ENCODE measurements around the gene ERGIC1.

The ERGIC1 gene

GRCh38 chr5:172990776-172991175 is 156.7 kb downstream of the ERGIC1 start:
- Histone ChIP-seq H3K9ac (no peak overlapping the region), H3K79me2 (peaks cover 54% of the 10 kb centered on the region), H3K9me3 (ENCODE audit: control insufficient read depth, low read length) (no peaks in the 10 kb centered on the region), H3K27me3 (ENCODE audit: control insufficient read depth, insufficient read depth, low read length) (no peaks in the 10 kb centered on the region), H3K4me2 (ENCODE audit: low read length) (no peak overlapping the region), H3K4me3 (ENCODE audit: low read depth, low read length) (no peak overlapping the region), H2AFZ (no peak overlapping the region), H3K4me1 (no peaks in the 10 kb centered on the region), H3K27ac (no peak overlapping the region), H3K36me3 (ENCODE audit: control insufficient read depth, insufficient read depth, low read length) (no peaks in the 10 kb centered on the region)
- TF ChIP-seq CTCF (IDR thresholded peaks at IDR 0.05) = no peak

GRCh38 chr5:172994405-172994804 is 160.4 kb downstream of the ERGIC1 start:
- Histone ChIP-seq H3K27ac (no peak overlapping the region), H3K27me3 (ENCODE audit: control insufficient read depth, insufficient read depth, low read length) (no peaks in the 10 kb centered on the region), H2AFZ (no peak overlapping the region), H3K4me1 (no peaks in the 10 kb centered on the region), H3K9me3 (ENCODE audit: control insufficient read depth, low read length) (no peaks in the 10 kb centered on the region), H3K4me3 (ENCODE audit: low read depth, low read length) (no peak overlapping the region), H3K79me2 (peaks cover 59% of the 10 kb centered on the region), H3K4me2 (ENCODE audit: low read length) (no peak overlapping the region), H3K9ac (no peak overlapping the region), H3K36me3 (ENCODE audit: control insufficient read depth, insufficient read depth, low read length) (no peaks in the 10 kb centered on the region)
- no peak for TF ChIP-seq CTCF (IDR thresholded peaks at IDR 0.05)

GRCh38 chr5:172999372-172999973 is 165.4 kb downstream of the ERGIC1 start:
- no peak overlapping the region for H3K9ac ChIP-seq
- no peak for TF ChIP-seq CTCF (IDR thresholded peaks at IDR 0.05)
- no peak overlapping the region for H3K4me3 ChIP-seq (ENCODE audit: low read depth, low read length)
- no peaks in the 10 kb centered on the region for H3K4me1 ChIP-seq
- H3K79me2 ChIP-seq = peaks cover 59% of the 10 kb centered on the region
- H3K4me2 ChIP-seq (ENCODE audit: low read length) = no peak overlapping the region
- H2AFZ ChIP-seq = no peak overlapping the region
- H3K9me3 ChIP-seq (ENCODE audit: control insufficient read depth, low read length) = no peaks in the 10 kb centered on the region
- no peaks in the 10 kb centered on the region for H3K27me3 ChIP-seq (ENCODE audit: control insufficient read depth, insufficient read depth, low read length)
- no peak overlapping the region for H3K27ac ChIP-seq
- no peaks in the 10 kb centered on the region for H3K36me3 ChIP-seq (ENCODE audit: control insufficient read depth, insufficient read depth, low read length)

GRCh38 chr5:172999974-173000373 is 165.9 kb downstream of the ERGIC1 start:
- H2AFZ ChIP-seq = no peak overlapping the region
- no peak overlapping the region for H3K4me3 ChIP-seq (ENCODE audit: low read depth, low read length)
- H3K36me3 ChIP-seq (ENCODE audit: control insufficient read depth, insufficient read depth, low read length) = no peaks in the 10 kb centered on the region
- H3K9ac ChIP-seq = no peak overlapping the region
- H3K27me3 ChIP-seq (ENCODE audit: control insufficient read depth, insufficient read depth, low read length) = no peaks in the 10 kb centered on the region
- no peak overlapping the region for H3K4me2 ChIP-seq (ENCODE audit: low read length)
- H3K4me1 ChIP-seq = no peaks in the 10 kb centered on the region
- no peaks in the 10 kb centered on the region for H3K9me3 ChIP-seq (ENCODE audit: control insufficient read depth, low read length)
- TF ChIP-seq CTCF (IDR thresholded peaks at IDR 0.05) = no peak
- H3K79me2 ChIP-seq = peaks cover 63% of the 10 kb centered on the region
- no peak overlapping the region for H3K27ac ChIP-seq

- TF ChIP-seq CTCF (IDR thresholded peaks at IDR 0.05) = no peak
- H3K4me3 ChIP-seq (ENCODE audit: low read depth, low read length) = no peak overlapping the region
- no peaks in the 10 kb centered on the region for H3K36me3 ChIP-seq (ENCODE audit: control insufficient read depth, insufficient read depth, low read length)
- peaks cover 57% of the 10 kb centered on the region for H3K79me2 ChIP-seq
- no peaks in the 10 kb centered on the region for H3K4me1 ChIP-seq
- H3K9me3 ChIP-seq (ENCODE audit: control insufficient read depth, low read length) = no peaks in the 10 kb centered on the region
- H3K27ac ChIP-seq = no peak overlapping the region
- no peak overlapping the region for H3K4me2 ChIP-seq (ENCODE audit: low read length)
- H2AFZ ChIP-seq = no peak overlapping the region
- H3K27me3 ChIP-seq (ENCODE audit: control insufficient read depth, insufficient read depth, low read length) = no peaks in the 10 kb centered on the region
- no peak overlapping the region for H3K9ac ChIP-seq
Measured at GRCh38 chr5:173001229-173001841, 167.3 kb downstream of the ERGIC1 start.

Data from parathyroid adenoma (tissue), 2 donors.